ENCODE results near the gene CDKL5.

The CDKL5 gene

DNA sequence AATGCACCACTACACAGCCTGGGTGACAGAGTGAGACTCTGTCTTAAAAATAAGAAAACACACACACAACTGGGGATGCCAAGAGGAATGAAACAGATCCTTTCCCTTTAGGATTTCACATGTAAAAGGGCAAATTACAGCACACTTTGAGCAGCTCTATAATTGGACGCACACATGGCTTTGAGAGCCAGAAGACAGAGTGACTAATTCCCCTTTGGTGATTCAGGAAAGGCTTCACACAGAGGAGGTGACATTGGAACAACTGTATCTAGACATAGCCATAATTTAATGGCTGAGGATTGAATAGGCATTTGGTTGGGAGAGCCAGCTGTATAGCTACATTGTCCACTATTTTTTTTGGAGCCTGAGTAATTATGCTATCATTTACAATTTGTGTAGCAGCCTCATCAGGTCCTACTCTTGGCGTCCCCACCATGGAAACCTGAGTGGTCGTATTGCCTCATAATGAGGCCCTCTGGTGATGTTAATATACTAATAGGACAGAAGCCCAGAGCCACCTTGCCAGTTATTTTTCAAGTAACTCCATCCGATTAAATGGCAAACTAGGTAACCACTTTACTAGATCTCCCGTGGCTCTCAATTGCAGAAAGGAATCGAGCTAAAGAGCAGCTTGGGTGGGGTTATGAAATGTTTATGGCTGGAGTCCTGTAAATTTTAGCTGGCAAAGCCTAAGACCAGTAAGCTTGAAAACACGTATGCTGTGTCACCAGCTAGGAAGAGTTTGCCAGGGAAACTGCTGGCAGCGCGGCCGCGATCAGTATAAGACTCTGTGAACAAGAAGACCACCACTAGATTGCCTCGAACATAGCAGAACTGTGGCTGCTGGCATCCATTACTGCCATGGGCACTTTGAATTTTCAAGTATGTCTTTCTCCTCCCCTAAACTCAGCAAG, 273.6 kb downstream of the CDKL5 start:
- no peak for DNase-seq (ENCODE audit: low read depth)

- no peak for DNase-seq (ENCODE audit: low read depth)
Measured at GRCh38 chrX:18701621-18702361, 276.4 kb downstream of the CDKL5 start.

GRCh38 chrX:18702362-18703195, 277.2 kb downstream of the CDKL5 start:
- DNase-seq (ENCODE audit: low read depth) = no peak
